H1 (cell line): ENCODE measurements around the gene CTAG1A. TPM values are rescaled to one million over a fixed set of nuclear protein-coding genes. Genes with fewer than 3 reads are reported as not detected.

Source experiments
- CTCF ChIA-PET: fragments of 300-600 bp; sonication (Branson Sonifier 250); formaldehyde crosslinking; loops from one replicate; lab custom pipeline; 2021; ENCODE audit not compliant: partially characterized antibody; lab: Charles Lee
- POLR2A ChIA-PET: fragments of 300-600 bp; sonication (Branson Sonifier 250); formaldehyde crosslinking; loops from one replicate; lab custom pipeline; 2021; ENCODE audit warnings: inconsistent platforms; ENCODE audit not compliant: partially characterized antibody; lab: Charles Lee
- DNase-seq, 2 experiments: peaks; one replicate each; pipeline versions ENCODE4 v3.0.0 to v3.0.0-alpha.2; 2010 to 2022; ENCODE audit warnings: low spot score in 2 of 2, low read depth in 1 of 2, mixed read lengths in 1 of 2
- FAIRE-seq: peaks from 2 replicates; lab custom pipeline; 2011; peaks lifted over from hg19 to GRCh38; lab: Jason Lieb, UNC
- H2AFZ ChIP-seq: 2 replicates; pipeline ENCODE4 v1.8.1; 2012; ENCODE audit warnings: low read length, inconsistent platforms
- H2AK5ac ChIP-seq: 2 replicates; pipeline ENCODE4 v1.6.1; 2013; ENCODE audit warnings: low read depth, low read length
- H2BK120ac ChIP-seq: replicated peaks from 2 replicates; pipeline ENCODE3; 2013; ENCODE audit warnings: low read depth, low read length, inconsistent platforms
- H2BK12ac ChIP-seq: 2 replicates; pipeline ENCODE4 v1.6.1; 2013; ENCODE audit warnings: low read depth, low read length
- H2BK15ac ChIP-seq: 2 replicates; pipeline ENCODE4 v1.6.1; 2013; ENCODE audit warnings: low read length
- H2BK20ac ChIP-seq: 2 replicates; pipeline ENCODE4 v1.6.1; 2013; ENCODE audit warnings: low read length
- H2BK5ac ChIP-seq: 2 replicates; pipeline ENCODE4 v1.6.1; 2013; ENCODE audit warnings: low read depth, low read length
- H3K14ac ChIP-seq: 2 replicates; pipeline ENCODE4 v1.6.1; 2013; ENCODE audit warnings: inconsistent platforms; ENCODE audit not compliant: insufficient read length
- H3K18ac ChIP-seq: 2 replicates; pipeline ENCODE4 v1.6.1; 2013; ENCODE audit warnings: low read length; ENCODE audit errors: extremely low read depth
- H3K23ac ChIP-seq: 2 replicates; pipeline ENCODE4 v1.6.1; 2013; ENCODE audit warnings: inconsistent platforms; ENCODE audit not compliant: insufficient read length
- H3K23me2 ChIP-seq: 2 replicates; pipeline ENCODE4 v1.6.1; 2013; ENCODE audit warnings: low read depth, low read length
- H3K27ac ChIP-seq: 2 replicates; pipeline ENCODE4 v1.6.1; 2011; ENCODE audit warnings: low read depth, low read length, inconsistent platforms
- H3K27me3 ChIP-seq, 4 experiments: replicated peaks in 1 of 4; 1 replicate in 1 of 4; 2 replicates in 3 of 4; pipeline versions ENCODE4 v1.6.1 to v1.8.1; 2011 to 2013; ENCODE audit warnings: low read length in 3 of 4, mild to moderate bottlenecking in 3 of 4, inconsistent platforms in 2 of 4, mixed read lengths in 2 of 4, moderate library complexity in 1 of 4; ENCODE audit not compliant: control insufficient read depth in 3 of 4, insufficient read depth in 3 of 4; ENCODE audit errors: extremely low read depth in 1 of 4
- H3K36me3 ChIP-seq, 4 experiments: 2 replicates each; pipeline versions ENCODE4 v1.6.1 to v1.8.1; 2011 to 2013; ENCODE audit warnings: mild to moderate bottlenecking in 4 of 4, low read length in 3 of 4, moderate library complexity in 2 of 4, control low read depth in 1 of 4, inconsistent platforms in 1 of 4; ENCODE audit not compliant: insufficient read depth in 4 of 4, control insufficient read depth in 2 of 4
- H3K4ac ChIP-seq: replicated peaks from 2 replicates; pipeline ENCODE3; 2013; ENCODE audit warnings: low read length, low read depth, mixed read lengths, inconsistent platforms; ENCODE audit not compliant: insufficient read length
- H3K4me1 ChIP-seq, 4 experiments: replicated peaks in 1 of 4; 1 replicate in 1 of 4; 2 replicates in 3 of 4; pipeline versions ENCODE4 v1.6.1 to v1.8.1; 2011 to 2013; ENCODE audit warnings: low read length in 3 of 4, inconsistent platforms in 2 of 4, mixed read lengths in 1 of 4; ENCODE audit not compliant: insufficient read depth in 4 of 4, control insufficient read depth in 3 of 4
- H3K4me2 ChIP-seq, 2 experiments: 2 replicates each; pipeline versions ENCODE4 v1.6.1 to v1.8.1; 2011 to 2013; ENCODE audit warnings: low read depth in 2 of 2, low read length in 2 of 2, control low read depth in 1 of 2, inconsistent platforms in 1 of 2, mild to moderate bottlenecking in 1 of 2; ENCODE audit not compliant: insufficient read depth in 1 of 2
- H3K4me3 ChIP-seq, 4 experiments: fragments of 200-600, 300-600 bp in 1 of 4; sonication (generic), shearing (Covaris generic), sonication (Bioruptor Twin) in 1 of 4; 2 replicates each; pipeline versions ENCODE4 v1.5.1 to v1.8.1; 2011 to 2016; ENCODE audit warnings: low read length in 4 of 4, low read depth in 3 of 4, control low read depth in 2 of 4, inconsistent platforms in 2 of 4, mild to moderate bottlenecking in 2 of 4, mixed read lengths in 1 of 4, moderate library complexity in 1 of 4; ENCODE audit not compliant: insufficient read depth in 2 of 4; ENCODE audit errors: extremely low read depth in 1 of 4
- H3K56ac ChIP-seq: replicated peaks from 2 replicates; pipeline ENCODE3; 2013; ENCODE audit warnings: low read depth, mild to moderate bottlenecking, mixed read lengths, low read length, inconsistent platforms; ENCODE audit not compliant: insufficient read length
- H3K79me1 ChIP-seq: 2 replicates; pipeline ENCODE4 v1.6.1; 2013; ENCODE audit warnings: low read depth, low read length, control low read depth
- H3K79me2 ChIP-seq, 2 experiments: 2 replicates each; pipeline versions ENCODE4 v1.6.1 to v1.8.1; 2012 to 2013; ENCODE audit warnings: low read length in 2 of 2, mild to moderate bottlenecking in 2 of 2, inconsistent platforms in 1 of 2; ENCODE audit not compliant: insufficient read depth in 2 of 2, control insufficient read depth in 1 of 2
- H3K9ac ChIP-seq, 4 experiments: replicated peaks in 1 of 4; 1 replicate in 1 of 4; 2 replicates in 3 of 4; pipeline versions ENCODE4 v1.6.1 to v1.8.1; 2011 to 2013; ENCODE audit warnings: low read depth in 3 of 4, low read length in 3 of 4, control low read depth in 2 of 4, mild to moderate bottlenecking in 2 of 4, moderate library complexity in 2 of 4, inconsistent platforms in 1 of 4; ENCODE audit errors: extremely low read depth in 1 of 4
- H3K9me3 ChIP-seq, 2 experiments: 2 replicates each; pipeline versions ENCODE4 v1.6.1 to v1.8.1; 2012 to 2013; ENCODE audit warnings: mild to moderate bottlenecking in 2 of 2, moderate library complexity in 2 of 2, control low read depth in 1 of 2, inconsistent platforms in 1 of 2, low read depth in 1 of 2, low read length in 1 of 2, mixed read lengths in 1 of 2; ENCODE audit not compliant: insufficient read depth in 2 of 2
- H4K20me1 ChIP-seq, 2 experiments: replicated peaks in 1 of 2; 2 replicates each; pipeline versions ENCODE3 to v1.8.1; 2011 to 2013; ENCODE audit warnings: inconsistent platforms in 2 of 2, low read length in 2 of 2, mild to moderate bottlenecking in 1 of 2; ENCODE audit not compliant: insufficient read depth in 2 of 2, control insufficient read depth in 1 of 2
- H4K5ac ChIP-seq: 2 replicates; pipeline ENCODE4 v1.6.1; 2013; ENCODE audit warnings: low read length, low read depth, mixed read lengths, inconsistent platforms; ENCODE audit not compliant: insufficient read length
- H4K8ac ChIP-seq: 2 replicates; pipeline ENCODE4 v1.8.0; 2013; ENCODE audit warnings: mild to moderate bottlenecking, moderate library complexity, low read length, inconsistent platforms; ENCODE audit not compliant: insufficient read depth; ENCODE audit errors: extremely low read depth
- H4K91ac ChIP-seq: replicated peaks from 2 replicates; pipeline ENCODE3; 2013; ENCODE audit warnings: low read length, mixed read lengths, inconsistent platforms; ENCODE audit not compliant: insufficient read length
- FOSL1 ChIP-seq: IDR thresholded peaks from 2 replicates; pipeline ENCODE4 v1.6.1; 2011; ENCODE audit warnings: mild to moderate bottlenecking, low read depth, low read length, moderate library complexity; ENCODE audit not compliant: insufficient read depth
- POLR2AphosphoS5 ChIP-seq: IDR thresholded peaks from 2 replicates; pipeline ENCODE4 v1.6.1; 2011; ENCODE audit warnings: low read depth, low read length
- WGBS, 2 experiments: shearing (Covaris generic) in 1 of 2; methylation state at CpG; one replicate each; pipeline versions ENCODE4 v1.1.6 to v1.1.7; 2013 to 2015; ENCODE audit warnings: low lambda C conversion rate in 2 of 2, mixed read lengths in 2 of 2, inconsistent platforms in 1 of 2, low coverage in 1 of 2, missing lambda C conversion rate in 1 of 2; ENCODE audit not compliant: insufficient replicate concordance in 2 of 2, insufficient coverage in 1 of 2, insufficient read length in 1 of 2; ENCODE audit errors: extremely low coverage in 1 of 2, missing lambda C conversion rate in 1 of 2; 5-methylcytosine and 5-hydroxymethylcytosine counted together
- polyA plus RNA-seq, 7 experiments: library from polyadenylated mRNA; depleted of rRNA in 3 of 7; stranded (reverse) in 5 of 7; unstranded in 2 of 7; fragments of >200 nt in 5 of 7; fragments of 200-250 nt in 2 of 7; gene quantifications; 1 replicate in 5 of 7; 2 replicates in 1 of 7; 4 replicates in 1 of 7; pipeline versions ENCODE4 v1.2.1 to v1.2.3, GENCODE V29; 2011 to 2013; ENCODE audit warnings: missing spikeins in 2 of 7, mixed read lengths in 2 of 7
- total RNA-seq: library from RNA; stranded (reverse); fragmentation: NEBNext Ultra II Directional; extraction: Animal tissue kit (Norgen Biotek cat#: 25700); gene quantifications from 2 replicates; pipeline ENCODE4 v1.2.1, GENCODE V29; 2021

The CTAG1A gene
- total and polyA plus RNA-seq, 2 of the 8 experiments (the other 6 are each of a cell fraction or from before 2014, with no cell fraction given), result not detected

- Histone ChIP-seq H3K18ac (no peak overlapping the region), H2AFZ (no peak overlapping the region), H3K4me1 (peaks cover 0 to 2% (median 0%) of the 10 kb centered on the region in 4 experiments; a peak in 1 of 7 replicates), H2BK5ac (no peak overlapping the region), H3K9ac (no peak overlapping the region), H3K4me2 (no peak overlapping the region), H3K79me1 (no peaks in the 10 kb centered on the region), H3K27ac (no peak overlapping the region), H3K4me3 (no peak overlapping the region), H3K27me3 (no peaks in the 10 kb centered on the region), H3K9me3 (no peaks in the 10 kb centered on the region; a peak in 1 of 4 replicates), H2BK15ac (no peak overlapping the region), H3K79me2 (no peaks in the 10 kb centered on the region), H4K91ac (no peak overlapping the region), H3K23me2 (no peaks in the 10 kb centered on the region), H3K23ac (no peak overlapping the region), H3K14ac (no peak overlapping the region), H3K56ac (no peak overlapping the region), H4K8ac (no peak overlapping the region), H2AK5ac (no peak overlapping the region), H3K36me3 (no peaks in the 10 kb centered on the region), H2BK120ac (no peak overlapping the region), H3K4ac (no peak overlapping the region), H2BK20ac (no peak overlapping the region), H2BK12ac (no peak overlapping the region), H4K20me1 (no peaks in the 10 kb centered on the region), H4K5ac (no peak overlapping the region)
- ChIA-PET CTCF (interaction anchor here (0.9 to 1.3 kb wide), 2 partner anchors 8 to 9 kb away, joined by 3 read pairs; no protein-coding TSS in a partner anchor), POLR2A (no interaction called here)
- no peak for DNase-seq
- FAIRE-seq, result no peak
- 91% methylated on average over 10 of the region's 13 CpGs; no CpG with 5 or more reads in 1 of the 2 experiments for WGBS, 2 experiments
- no peak for TF ChIP-seq POLR2AphosphoS5
- TF ChIP-seq FOSL1, result no peak
These were observed 18.8 kb downstream of the CTAG1A start for GRCh38 chrX:154603438-154604430.
